Panc1 (cell line): Measurements from ENCODE around the gene DCANP1. TPM values are rescaled to one million over a fixed set of nuclear protein-coding genes. Genes with fewer than 3 reads are reported as not detected.

Experiments
- ATAC-seq: fragments of 200-7000 bp; cut with Tn5 transposase; 2 replicates; pipeline ENCODE4 v1.9.1; 2020; ENCODE audit warnings: mild to moderate bottlenecking, moderate library complexity
- BruUV-seq: library from RNA; stranded (reverse); fragments of 400-500 nt; replicated peaks from 2 replicates; lab custom pipeline; 2021; lab: Mats Ljungman, UMichigan
- CTCF ChIA-PET: fragments of 300-600 bp; sonication (Branson Sonifier 250); formaldehyde crosslinking; loops from one replicate; lab custom pipeline; 2022; ENCODE audit warnings: antibody characterized with exemption; lab: Charles Lee
- POLR2A ChIA-PET: fragments of 300-600 bp; sonication (Branson Sonifier 250); formaldehyde crosslinking; loops from one replicate; lab custom pipeline; 2022; ENCODE audit warnings: antibody characterized with exemption; lab: Charles Lee
- DNase-seq: peaks from one replicate; pipeline ENCODE4 v3.0.0-alpha.2; 2010; ENCODE audit warnings: low read depth, low spot score
- H3K27ac ChIP-seq: 2 replicates; pipeline ENCODE4 v1.5.1; 2011; ENCODE audit warnings: mild to moderate bottlenecking, low read length, inconsistent platforms
- H3K27me3 ChIP-seq: fragments of 200-500 bp; sonication (Bioruptor generic); 2 replicates; pipeline ENCODE4 v1.6.0; 2014; ENCODE audit warnings: low read length, inconsistent platforms; ENCODE audit not compliant: control insufficient read depth, insufficient read depth
- H3K36me3 ChIP-seq: fragments of 200-500 bp; sonication (Bioruptor generic); 2 replicates; pipeline ENCODE4 v1.5.1; 2014; ENCODE audit warnings: inconsistent platforms, mild to moderate bottlenecking, low read length, moderate library complexity; ENCODE audit not compliant: control insufficient read depth, insufficient read depth
- H3K4me1 ChIP-seq: 2 replicates; pipeline ENCODE4 v1.5.1; 2011; ENCODE audit warnings: inconsistent platforms, mild to moderate bottlenecking, low read length, moderate library complexity; ENCODE audit not compliant: control insufficient read depth, insufficient read depth
- H3K4me3 ChIP-seq, 2 experiments: 2 replicates each; pipeline ENCODE4 v1.5.1; 2011 to 2012; ENCODE audit warnings: low read depth in 2 of 2, low read length in 2 of 2, mild to moderate bottlenecking in 2 of 2, inconsistent platforms in 1 of 2, moderate library complexity in 1 of 2
- H3K9me3 ChIP-seq: fragments of 200-500 bp; sonication (Bioruptor generic); 2 replicates; pipeline ENCODE4 v1.5.1; 2014; ENCODE audit warnings: low read depth, mild to moderate bottlenecking, inconsistent platforms, low read length, moderate library complexity; ENCODE audit not compliant: control insufficient read depth, insufficient read depth
- POLR2AphosphoS5 ChIP-seq: IDR thresholded peaks from 2 replicates; pipeline ENCODE4 v1.6.1; 2012; ENCODE audit warnings: mild to moderate bottlenecking, low read depth, low read length, moderate library complexity
- SIN3A ChIP-seq: IDR thresholded peaks from 2 replicates; pipeline ENCODE4 v1.6.1; 2012; ENCODE audit warnings: low read depth, mild to moderate bottlenecking, low read length, moderate library complexity, borderline replicate concordance; ENCODE audit not compliant: insufficient read depth
- TCF7L2 ChIP-seq: IDR thresholded peaks from 2 replicates; pipeline ENCODE4 v1.6.1; 2011; ENCODE audit warnings: mild to moderate bottlenecking, low read depth, low read length, inconsistent platforms
- in situ Hi-C: cut with HindIII; loops from 2 replicates; pipeline ENCODE4 v1.10.0; 2016; ENCODE audit warnings: low sequenced_read_pairs, low pct_unique_long_range_greater_than_20kb
- intact Hi-C: fragments of 100-400 bp; cut with micrococcal nuclease; formaldehyde crosslinking; loops from one replicate; pipeline ENCODE4 v1.10.0; 2022; ENCODE audit not compliant: unreplicated experiment
- total RNA-seq: library from RNA; stranded (reverse); gene quantifications from one replicate; pipeline ENCODE4 v1.2.1, GENCODE V29; 2021; ENCODE audit not compliant: unreplicated experiment
- TF ChIP-seq, protein P1 (sequence below), 2 experiments: IDR thresholded peaks; 2 replicates each; pipeline ENCODE4 v1.6.1; 2011 to 2012; ENCODE audit warnings: low read depth in 2 of 2, control low read depth in 1 of 2, low read length in 1 of 2, mild to moderate bottlenecking in 1 of 2, moderate library complexity in 1 of 2; ENCODE audit not compliant: insufficient read depth in 1 of 2
- TF ChIP-seq, protein P2 (sequence below): fragments of 450-650 bp; IDR thresholded peaks from 2 replicates; pipeline ENCODE4 v1.5.1; 2017; ENCODE audit warnings: mild to moderate bottlenecking

DCANP1 gene
- total RNA-seq, 1 experiment from 2014 or later = not detected

DNA sequence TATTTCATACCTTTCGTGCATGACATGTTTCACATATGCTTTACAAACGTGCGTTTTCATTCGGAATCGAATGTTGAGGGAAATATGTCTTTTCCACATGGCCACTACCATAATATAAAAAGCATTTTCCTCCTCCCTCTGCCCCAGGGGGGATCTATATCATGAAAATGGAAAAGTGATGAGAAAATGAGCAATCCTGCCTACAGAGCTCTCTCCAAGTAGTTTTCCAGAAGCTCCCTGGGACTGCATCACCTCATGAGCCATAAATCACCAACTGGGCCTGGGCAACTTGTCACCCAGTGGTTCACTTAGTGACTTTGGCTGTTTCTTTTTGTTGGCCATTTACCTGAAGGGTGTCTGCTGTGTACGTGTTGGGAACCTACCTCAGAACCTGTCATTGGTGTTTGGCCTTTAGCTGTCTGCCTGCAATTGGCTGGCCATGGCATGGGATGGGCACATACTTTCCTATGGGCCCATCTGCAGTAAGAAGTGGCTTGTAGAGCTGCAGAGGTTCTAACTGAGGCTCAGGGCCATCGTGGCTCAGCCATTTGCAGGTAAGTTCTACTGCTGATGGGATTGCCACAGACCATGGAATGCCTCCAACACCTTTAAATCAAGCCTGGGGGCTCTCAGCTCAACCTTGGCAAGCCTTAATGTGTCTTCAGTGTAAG, 14.5 kb upstream of the DCANP1 start:
- CTCF ChIA-PET = interaction anchor here (1.3 to 1.6 kb wide), 4 partner anchors 90 to 104 kb away, joined by 3 to 4 read pairs (median 3); no protein-coding TSS in a partner anchor

DNA sequence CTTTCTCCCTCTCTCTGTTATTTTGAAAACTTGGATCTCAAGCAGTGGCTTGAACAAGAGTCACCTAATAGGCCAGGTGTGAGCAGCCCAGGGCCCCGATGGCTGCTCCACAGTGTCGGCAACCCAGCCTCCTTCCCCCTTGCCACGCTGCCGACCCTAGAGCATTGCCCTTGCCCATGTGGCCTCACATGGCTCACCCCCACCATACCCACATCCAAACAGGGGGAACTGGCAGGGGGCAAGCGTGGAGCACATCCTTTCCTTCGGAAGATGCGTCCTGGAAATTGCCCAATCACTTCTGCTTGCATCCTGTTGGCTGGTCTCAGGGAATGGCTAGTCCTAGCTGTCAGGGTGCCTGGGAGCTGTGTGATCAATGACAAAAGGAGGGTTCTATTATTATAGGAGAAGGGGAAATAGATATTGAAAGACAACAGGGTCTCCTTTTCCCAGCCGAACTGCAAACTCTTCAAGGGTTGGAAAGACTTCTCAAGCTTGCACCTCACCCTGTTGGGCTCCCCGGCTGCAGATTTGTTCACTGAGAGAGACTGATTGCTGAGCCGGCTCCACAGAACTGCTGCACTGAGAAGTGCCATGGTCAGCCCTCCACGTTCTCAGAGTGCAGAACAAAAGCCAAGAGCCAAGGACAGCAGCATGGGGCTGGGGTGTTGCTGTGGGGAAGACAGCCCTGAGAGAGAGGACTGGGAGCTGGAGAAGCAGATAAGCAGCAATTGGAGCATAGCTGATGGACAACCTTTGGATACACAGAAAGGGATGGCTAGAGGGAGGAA, 13.3 kb upstream of the DCANP1 start:
- in situ Hi-C loops = loop anchor here (25.0 kb wide), 1 partner anchor 377 kb away; the partner anchor contains the start of gene SLC25A48
- intact Hi-C loops = no loop called here

More for the DNA sequence above, 14.5 kb upstream of the DCANP1 start:
- in situ Hi-C loops (loop anchor here (25.0 kb wide), 1 partner anchor 376 kb away; the partner anchor contains the start of gene SLC25A48), intact Hi-C loops (no loop called here)
- Histone ChIP-seq H3K4me3 (no peak overlapping the region), H3K27me3 (peaks cover 18% of the 10 kb centered on the region), H3K36me3 (no peaks in the 10 kb centered on the region), H3K9me3 (no peaks in the 10 kb centered on the region), H3K27ac (no peak overlapping the region), H3K4me1 (peaks cover 6% of the 10 kb centered on the region; the same call in 1 of the 2 replicates)
- BruUV-seq = no TSS peak
- DNase-seq (no peak), ATAC-seq (no peak)
- TF ChIP-seq, protein P1, sequence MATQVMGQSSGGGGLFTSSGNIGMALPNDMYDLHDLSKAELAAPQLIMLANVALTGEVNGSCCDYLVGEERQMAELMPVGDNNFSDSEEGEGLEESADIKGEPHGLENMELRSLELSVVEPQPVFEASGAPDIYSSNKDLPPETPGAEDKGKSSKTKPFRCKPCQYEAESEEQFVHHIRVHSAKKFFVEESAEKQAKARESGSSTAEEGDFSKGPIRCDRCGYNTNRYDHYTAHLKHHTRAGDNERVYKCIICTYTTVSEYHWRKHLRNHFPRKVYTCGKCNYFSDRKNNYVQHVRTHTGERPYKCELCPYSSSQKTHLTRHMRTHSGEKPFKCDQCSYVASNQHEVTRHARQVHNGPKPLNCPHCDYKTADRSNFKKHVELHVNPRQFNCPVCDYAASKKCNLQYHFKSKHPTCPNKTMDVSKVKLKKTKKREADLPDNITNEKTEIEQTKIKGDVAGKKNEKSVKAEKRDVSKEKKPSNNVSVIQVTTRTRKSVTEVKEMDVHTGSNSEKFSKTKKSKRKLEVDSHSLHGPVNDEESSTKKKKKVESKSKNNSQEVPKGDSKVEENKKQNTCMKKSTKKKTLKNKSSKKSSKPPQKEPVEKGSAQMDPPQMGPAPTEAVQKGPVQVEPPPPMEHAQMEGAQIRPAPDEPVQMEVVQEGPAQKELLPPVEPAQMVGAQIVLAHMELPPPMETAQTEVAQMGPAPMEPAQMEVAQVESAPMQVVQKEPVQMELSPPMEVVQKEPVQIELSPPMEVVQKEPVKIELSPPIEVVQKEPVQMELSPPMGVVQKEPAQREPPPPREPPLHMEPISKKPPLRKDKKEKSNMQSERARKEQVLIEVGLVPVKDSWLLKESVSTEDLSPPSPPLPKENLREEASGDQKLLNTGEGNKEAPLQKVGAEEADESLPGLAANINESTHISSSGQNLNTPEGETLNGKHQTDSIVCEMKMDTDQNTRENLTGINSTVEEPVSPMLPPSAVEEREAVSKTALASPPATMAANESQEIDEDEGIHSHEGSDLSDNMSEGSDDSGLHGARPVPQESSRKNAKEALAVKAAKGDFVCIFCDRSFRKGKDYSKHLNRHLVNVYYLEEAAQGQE (IDR thresholded peaks at IDR 0.05; ENCODE audit: insufficient read depth in 1 of 2, low read depth in 2 of 2, low read length in 1 of 2) = no peak
- TF ChIP-seq POLR2AphosphoS5 (no peak), SIN3A (no peak), TCF7L2 (no peak)
- TF ChIP-seq, protein P2, sequence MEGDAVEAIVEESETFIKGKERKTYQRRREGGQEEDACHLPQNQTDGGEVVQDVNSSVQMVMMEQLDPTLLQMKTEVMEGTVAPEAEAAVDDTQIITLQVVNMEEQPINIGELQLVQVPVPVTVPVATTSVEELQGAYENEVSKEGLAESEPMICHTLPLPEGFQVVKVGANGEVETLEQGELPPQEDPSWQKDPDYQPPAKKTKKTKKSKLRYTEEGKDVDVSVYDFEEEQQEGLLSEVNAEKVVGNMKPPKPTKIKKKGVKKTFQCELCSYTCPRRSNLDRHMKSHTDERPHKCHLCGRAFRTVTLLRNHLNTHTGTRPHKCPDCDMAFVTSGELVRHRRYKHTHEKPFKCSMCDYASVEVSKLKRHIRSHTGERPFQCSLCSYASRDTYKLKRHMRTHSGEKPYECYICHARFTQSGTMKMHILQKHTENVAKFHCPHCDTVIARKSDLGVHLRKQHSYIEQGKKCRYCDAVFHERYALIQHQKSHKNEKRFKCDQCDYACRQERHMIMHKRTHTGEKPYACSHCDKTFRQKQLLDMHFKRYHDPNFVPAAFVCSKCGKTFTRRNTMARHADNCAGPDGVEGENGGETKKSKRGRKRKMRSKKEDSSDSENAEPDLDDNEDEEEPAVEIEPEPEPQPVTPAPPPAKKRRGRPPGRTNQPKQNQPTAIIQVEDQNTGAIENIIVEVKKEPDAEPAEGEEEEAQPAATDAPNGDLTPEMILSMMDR = no peak
- POLR2A ChIA-PET = no interaction called here

More for the DNA sequence above, 13.3 kb upstream of the DCANP1 start:
- no peak for DNase-seq
- no peak for ATAC-seq
- CTCF ChIA-PET = interaction anchor here (0.6 to 0.7 kb wide), 3 partner anchors 10 to 1395 kb away, joined by 3 to 4 read pairs (median 3); no protein-coding TSS in a partner anchor
- Histone ChIP-seq H3K4me1 (0 out of 2 replicates have a peak, but pooled peaks cover 4% of the 10 kb centered on the region), H3K27me3 (peaks cover 14% of the 10 kb centered on the region), H3K36me3 (no peaks in the 10 kb centered on the region), H3K9me3 (no peaks in the 10 kb centered on the region), H3K4me3 (no peak overlapping the region), H3K27ac (no peak overlapping the region)
- no TSS peak for BruUV-seq
- POLR2A ChIA-PET = interaction anchor here (0.6 to 0.7 kb wide), 2 partner anchors 44 to 89 kb away, joined by 4 to 15 read pairs; no protein-coding TSS in a partner anchor
- TF ChIP-seq TCF7L2 (no peak), SIN3A (no peak), POLR2AphosphoS5 (no peak)
- TF ChIP-seq, protein P2 = no peak
- TF ChIP-seq, protein P1 (IDR thresholded peaks at IDR 0.05; ENCODE audit: insufficient read depth in 1 of 2, low read depth in 2 of 2, low read length in 1 of 2) = no peak
